MM.1S (cell line): ENCODE measurements around the gene ASB2.

Experiments used
- EZH2 ChIP-seq: fragments of 300-600 bp; sonication (generic); optimal IDR thresholded peaks from 2 replicates; pipeline ENCODE3; 2017; ENCODE audit warnings: low read depth, mild to moderate bottlenecking, antibody characterized with exemption, low read length, mixed read lengths
- EZH2phosphoT487 ChIP-seq: fragments of 300-600 bp; sonication (generic); IDR thresholded peaks from 2 replicates; pipeline ENCODE4 v1.6.1; 2018; ENCODE audit warnings: antibody characterized with exemption, low read length

DNA sequence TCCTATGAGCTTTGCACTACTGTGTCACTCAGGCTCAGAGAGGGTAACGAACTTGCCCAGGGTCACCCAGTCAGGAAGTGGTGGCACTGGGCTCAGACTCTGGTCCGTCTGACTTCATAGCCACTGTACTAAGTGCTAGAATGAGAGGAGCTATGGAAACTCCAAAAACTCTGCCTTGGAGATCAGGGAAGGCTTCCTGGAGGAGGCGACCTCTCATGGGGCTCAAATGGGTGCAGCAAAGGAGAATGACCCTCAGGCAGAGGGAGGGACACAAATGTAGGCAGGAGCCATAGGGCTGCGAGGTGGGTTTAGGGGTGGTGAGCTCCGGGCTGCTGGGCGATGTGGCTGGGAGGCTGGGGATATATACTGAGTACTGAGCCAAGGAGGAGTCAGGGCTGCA lies 23.9 kb upstream of the ASB2 start:
- no peak for TF ChIP-seq EZH2phosphoT487
- no peak for TF ChIP-seq EZH2
